ENCODE results near the gene ZFPL1. TPM values are rescaled to one million over a fixed set of nuclear protein-coding genes. Genes with fewer than 3 reads are reported as not detected.

The ZFPL1 gene
- total and polyA plus RNA-seq, 9 of the 15 experiments (the other 6 are each of a cell fraction or from before 2014, with no cell fraction given): 3.7 to 37.5 (median 22.7) TPM

GRCh38 chr11:65134240-65134951 lies 50.4 kb downstream of the ZFPL1 start, which contains the start of gene SYVN1 (continued):
- TF ChIP-seq ZNF583 (CRISPR knock-in tag; IDR thresholded peaks at IDR 0.05) (no peak), ZNF124 (CRISPR knock-in tag; IDR thresholded peaks at IDR 0.05) (no peak), ZNF77 (CRISPR knock-in tag; IDR thresholded peaks at IDR 0.05) (no peak), KDM2B (CRISPR knock-in tag; IDR thresholded peaks at IDR 0.05) (0 out of 2 replicates have a peak, but pooled peaks have one; percentile 35), ZNF592 (IDR thresholded peaks at IDR 0.05) (no peak), ZNF512 (tag; IDR thresholded peaks at IDR 0.05) (no peak), TEAD2 (tag; IDR thresholded peaks at IDR 0.05) (no peak), ZNF561 (CRISPR knock-in tag; conservative IDR thresholded peaks at IDR 0.05) (no peak), NFIC (IDR thresholded peaks at IDR 0.05) (peak; percentile 58), RAD21 (CRISPR knock-in tag; conservative IDR thresholded peaks at IDR 0.05 in 1 of 2, IDR thresholded peaks at IDR 0.05 in 1 of 2) (peak; percentile 24; a peak in 2 of 4 replicates), NCOA1 (IDR thresholded peaks at IDR 0.05; ENCODE audit: low read depth) (no peak), FOXA3 (CRISPR knock-in tag; conservative IDR thresholded peaks at IDR 0.05 in 1 of 2, IDR thresholded peaks at IDR 0.05 in 1 of 2) (no peak), SFPQ (IDR thresholded peaks at IDR 0.05; ENCODE audit: low read depth, low read length) (no peak), LCOR (CRISPR knock-in tag; IDR thresholded peaks at IDR 0.05) (peak; percentile 64; the same call in 1 of the 2 replicates), ATF1 (CRISPR knock-in tag; IDR thresholded peaks at IDR 0.05) (peak; percentile 3; the same call in 1 of the 2 replicates), ATF1 (tag; IDR thresholded peaks at IDR 0.05) (peak; percentile 95), ERF (CRISPR knock-in tag; IDR thresholded peaks at IDR 0.05) (no peak), CREB3 (tag; conservative IDR thresholded peaks at IDR 0.05; ENCODE audit: low read depth) (no peak), ARNT (IDR thresholded peaks at IDR 0.05) (peak in 1 of 2 experiments; percentile 52; a peak in 1 of 4 replicates), DIDO1 (tag; IDR thresholded peaks at IDR 0.05; ENCODE audit: low read depth) (peak; percentile 61; the same call in 1 of the 2 replicates)

Data from K562 (cell line).